OCI-LY7 (cell line): ENCODE results near the gene FADD. TPM values are rescaled to one million over a fixed set of nuclear protein-coding genes. Genes with fewer than 3 reads are reported as not detected.

Source experiments
- BruUV-seq: library from RNA; stranded (reverse); fragments of 400-500 nt; replicated peaks from 2 replicates; lab custom pipeline; 2021; lab: Mats Ljungman, UMichigan
- CTCF ChIA-PET: fragments of 300-600 bp; sonication (Branson Sonifier 250); formaldehyde crosslinking; loops from one replicate; lab custom pipeline; 2022; ENCODE audit warnings: antibody characterized with exemption; ENCODE audit not compliant: unreplicated experiment; lab: Charles Lee
- POLR2A ChIA-PET: fragments of 300-600 bp; sonication (Branson Sonifier 250); formaldehyde crosslinking; loops from one replicate; lab custom pipeline; 2022; ENCODE audit warnings: antibody characterized with exemption; lab: Charles Lee
- DNase-seq: peaks from one replicate; pipeline ENCODE4 v3.0.0-alpha.2; 2015; ENCODE audit warnings: low spot score
- H2AFZ ChIP-seq: fragments of 200-600 bp; sonication (generic), shearing (Covaris generic); 2 replicates; pipeline ENCODE4 v1.6.1; 2014; ENCODE audit warnings: mild to moderate bottlenecking, antibody characterized with exemption, low read length, moderate library complexity
- H3K27ac ChIP-seq: fragments of 200-600 bp; sonication (generic); 2 replicates; pipeline ENCODE4 v1.5.1; 2014; ENCODE audit warnings: mixed run types, low read depth, mild to moderate bottlenecking, moderate library complexity, low read length, inconsistent platforms; ENCODE audit not compliant: poor library complexity, severe bottlenecking
- H3K36me3 ChIP-seq: fragments of 200-600 bp; sonication (generic); 2 replicates; pipeline ENCODE4 v1.6.1; 2014; ENCODE audit warnings: mild to moderate bottlenecking, antibody characterized with exemption, low read length, moderate library complexity, mixed read lengths; ENCODE audit not compliant: insufficient read depth
- H3K4me1 ChIP-seq: fragments of 200-600 bp; sonication (generic); 2 replicates; pipeline ENCODE4 v1.5.1; 2014; ENCODE audit warnings: mild to moderate bottlenecking, low read length; ENCODE audit not compliant: insufficient read depth, poor library complexity, severe bottlenecking
- H3K4me2 ChIP-seq: fragments of 200-600 bp; sonication (generic); 2 replicates; pipeline ENCODE4 v1.6.1; 2014; ENCODE audit warnings: mild to moderate bottlenecking, low read length
- H3K4me3 ChIP-seq: fragments of 200-600 bp; sonication (generic); 2 replicates; pipeline ENCODE4 v1.5.1; 2014; ENCODE audit warnings: mild to moderate bottlenecking, low read depth, low read length; ENCODE audit not compliant: poor library complexity, severe bottlenecking
- H3K79me2 ChIP-seq: fragments of 200-600 bp; sonication (generic); 2 replicates; pipeline ENCODE4 v1.6.1; 2016; ENCODE audit warnings: low read depth, mild to moderate bottlenecking, low read length, moderate library complexity, mixed read lengths; ENCODE audit not compliant: insufficient read depth
- H3K9me2 ChIP-seq: fragments of 200-600 bp; sonication (generic); 2 replicates; pipeline ENCODE4 v1.6.1; 2016; ENCODE audit warnings: mild to moderate bottlenecking, low read length, mixed read lengths; ENCODE audit not compliant: insufficient read depth
- H3K9me3 ChIP-seq: fragments of 200-600 bp; sonication (generic); 2 replicates; pipeline ENCODE4 v1.6.1; 2014; ENCODE audit warnings: mild to moderate bottlenecking, mixed run types, low read length, mixed read lengths
- H4K20me1 ChIP-seq: fragments of 200-600 bp; sonication (generic); 2 replicates; pipeline ENCODE4 v1.6.1; 2014; ENCODE audit warnings: mild to moderate bottlenecking, antibody characterized with exemption, low read length, moderate library complexity, mixed read lengths; ENCODE audit not compliant: insufficient read depth
- CTCF ChIP-seq: fragments of 200-600 bp; sonication (generic); conservative IDR thresholded peaks from 2 replicates; pipeline ENCODE4 v1.5.1; 2014; ENCODE audit warnings: mild to moderate bottlenecking, antibody characterized with exemption, low read length, moderate library complexity, mixed read lengths
- EZH2phosphoT487 ChIP-seq: fragments of 200-600 bp; sonication (generic); IDR thresholded peaks from 2 replicates; pipeline ENCODE4 v1.6.1; 2018; ENCODE audit warnings: low read depth, borderline replicate concordance, mild to moderate bottlenecking, mixed run types, antibody characterized with exemption, low read length, moderate library complexity, mixed read lengths
- intact Hi-C: fragments of 100-400 bp; cut with micrococcal nuclease; formaldehyde crosslinking; loops from one replicate; pipeline ENCODE4 v1.10.0; 2022; ENCODE audit not compliant: unreplicated experiment
- total RNA-seq, 2 experiments: library from RNA; depleted of rRNA in 1 of 2; stranded (reverse); fragments of >200 nt in 1 of 2; shearing (Covaris generic) in 1 of 2; gene quantifications; 2 replicates each; pipeline ENCODE4 v1.2.3, GENCODE V29; 2014 to 2022

The FADD gene
- total RNA-seq, 2 experiments from 2014 or later, result 32.9 to 34.1 TPM

GRCh38 chr11:70252844-70253243 lies 49.7 kb downstream of the FADD start:
- no TSS peak for BruUV-seq
- H3K9me2 ChIP-seq, result no peaks in the 10 kb centered on the region
- ChIA-PET CTCF (no interaction called here), POLR2A (no interaction called here)
- H4K20me1 ChIP-seq, result no peaks in the 10 kb centered on the region
- no peak overlapping the region for H3K4me2 ChIP-seq
- TF ChIP-seq EZH2phosphoT487 (no peak), CTCF (no peak)
- H3K4me1 ChIP-seq, result no peaks in the 10 kb centered on the region
- peak; percentile 44 for DNase-seq
- H2AFZ ChIP-seq, result no peak overlapping the region
- H3K4me3 ChIP-seq, result no peak overlapping the region
- intact Hi-C loops, result no loop called here
- H3K79me2 ChIP-seq, result no peaks in the 10 kb centered on the region
- no peak overlapping the region for H3K27ac ChIP-seq
- H3K36me3 ChIP-seq, result no peaks in the 10 kb centered on the region
- no peaks in the 10 kb centered on the region for H3K9me3 ChIP-seq

GRCh38 chr11:70255477-70256116 lies 52.5 kb downstream of the FADD start:
- TF ChIP-seq EZH2phosphoT487 (no peak), CTCF (no peak)
- H3K27ac ChIP-seq, result no peak overlapping the region
- POLR2A ChIA-PET, result no interaction called here
- no peak overlapping the region for H3K4me2 ChIP-seq
- H3K9me3 ChIP-seq, result no peaks in the 10 kb centered on the region
- no TSS peak for BruUV-seq
- intact Hi-C loops, result no loop called here
- no peaks in the 10 kb centered on the region for H3K9me2 ChIP-seq
- no peaks in the 10 kb centered on the region for H3K79me2 ChIP-seq
- H3K36me3 ChIP-seq, result no peaks in the 10 kb centered on the region
- H4K20me1 ChIP-seq, result no peaks in the 10 kb centered on the region
- CTCF ChIA-PET, result no interaction called here
- H3K4me3 ChIP-seq, result no peak overlapping the region
- no peak for DNase-seq
- H2AFZ ChIP-seq, result no peak overlapping the region
- H3K4me1 ChIP-seq, result no peaks in the 10 kb centered on the region

Other genes starting within 250 kb of the FADD start
- not detected in 2 replicates for gene ANO1, start 125.0 kb upstream of the FADD start, total RNA-seq (2014; rRNA removed; shearing (Covaris generic))
- gene ANO1, start 125.0 kb upstream of the FADD start, total RNA-seq (2022), result not detected in 2 replicates
- 30.9 and 34.6 TPM in 2 replicates for gene PPFIA1, start 67.4 kb downstream of the FADD start, total RNA-seq (2014; rRNA removed; shearing (Covaris generic))
- 53.9 and 54.4 TPM in 2 replicates for gene PPFIA1, start 67.4 kb downstream of the FADD start, total RNA-seq (2022)
- gene CTTN, start 195.2 kb downstream of the FADD start, total RNA-seq (2014; rRNA removed; shearing (Covaris generic)), result 1.9 and 5.0 TPM in 2 replicates
- 9.3 and 9.4 TPM in 2 replicates for gene CTTN, start 195.2 kb downstream of the FADD start, total RNA-seq (2022)